ENCODE results near the gene SERHL2. TPM values are rescaled to one million over a fixed set of nuclear protein-coding genes. Genes with fewer than 3 reads are reported as not detected.
"Not testable (repeated sequence)": the region's sequence is repeated elsewhere in the genome, so short reads cannot be mapped to it uniquely, and the experiment has no call there.

SERHL2 gene
- total RNA-seq, 2 experiments from 2014 or later = 0.83 to 0.97 TPM

GRCh38 chr22:42544686-42545085 is 9.1 kb upstream of the SERHL2 start:
- CTCF ChIA-PET = interaction anchor here (0.6 to 3.6 kb wide), 4 partner anchors 12 to 118 kb away, joined by 3 to 15 read pairs (median 4); no protein-coding TSS in a partner anchor
- peaks cover 2% of the 10 kb centered on the region for H3K27me3 Mint-ChIP-seq
- DNase-seq = no peak
- H3K27ac Mint-ChIP-seq = no peak overlapping the region
- no peak overlapping the region for H3K4me3 Mint-ChIP-seq
- peaks cover 2% of the 10 kb centered on the region for H3K4me1 Mint-ChIP-seq
- H3K36me3 Mint-ChIP-seq (ENCODE audit: low read depth) = no peaks in the 10 kb centered on the region
- H3K9me3 Mint-ChIP-seq = no peaks in the 10 kb centered on the region
- POLR2A ChIA-PET = no interaction called here

- peaks cover under 1% of the 10 kb centered on the region for H3K27me3 Mint-ChIP-seq
- CTCF ChIA-PET = interaction anchor here (0.7 to 2.2 kb wide), 4 partner anchors 13 to 627 kb away, joined by 3 to 6 read pairs (median 4); no protein-coding TSS in a partner anchor
- H3K9me3 Mint-ChIP-seq = no peaks in the 10 kb centered on the region
- H3K36me3 Mint-ChIP-seq (ENCODE audit: low read depth) = no peaks in the 10 kb centered on the region
- H3K27ac Mint-ChIP-seq = no peak overlapping the region
- peaks cover 13% of the 10 kb centered on the region for H3K4me1 Mint-ChIP-seq
- no peak overlapping the region for H3K4me3 Mint-ChIP-seq
- POLR2A ChIA-PET = no interaction called here
- no peak for DNase-seq
Measured at GRCh38 chr22:42547562-42547961, 6.2 kb upstream of the SERHL2 start.

GRCh38 chr22:42548126-42548525 is 5.6 kb upstream of the SERHL2 start:
- H3K27ac Mint-ChIP-seq; H3K36me3 Mint-ChIP-seq (ENCODE audit: low read depth); POLR2A ChIA-PET; H3K9me3 Mint-ChIP-seq; H3K27me3 Mint-ChIP-seq; H3K4me3 Mint-ChIP-seq; DNase-seq: not testable (repeated sequence)
- CTCF ChIA-PET = interaction anchor here (0.7 to 2.2 kb wide), 3 partner anchors 14 to 626 kb away, joined by 3 to 6 read pairs (median 4); no protein-coding TSS in a partner anchor
- peaks cover 16% of the 10 kb centered on the region for H3K4me1 Mint-ChIP-seq

GRCh38 chr22:42548597-42549330 is 5.0 kb upstream of the SERHL2 start:
- DNase-seq = no peak
- Mint-ChIP-seq H3K9me3 (no peaks in the 10 kb centered on the region), H3K27me3 (no peaks in the 10 kb centered on the region), H3K36me3 (ENCODE audit: low read depth) (no peaks in the 10 kb centered on the region), H3K4me1 (peaks cover 16% of the 10 kb centered on the region), H3K27ac (peak overlapping the region; percentile 68), H3K4me3 (no peak overlapping the region)
- ChIA-PET POLR2A (no interaction called here), CTCF (interaction anchor here (2.2 kb wide), 1 partner anchor 16 kb away, joined by 6 read pairs; no protein-coding TSS in a partner anchor)

GRCh38 chr22:42549331-42550060 is 4.3 kb upstream of the SERHL2 start:
- POLR2A ChIA-PET = no interaction called here
- Mint-ChIP-seq H3K9me3 (no peaks in the 10 kb centered on the region), H3K27ac (no peak overlapping the region), H3K36me3 (ENCODE audit: low read depth) (no peaks in the 10 kb centered on the region), H3K4me1 (peaks cover 20% of the 10 kb centered on the region), H3K27me3 (no peaks in the 10 kb centered on the region), H3K4me3 (no peak overlapping the region)
- no peak for DNase-seq
- CTCF ChIA-PET = interaction anchor here (1.2 to 2.2 kb wide), 2 partner anchors 11 to 16 kb away, joined by 4 to 6 read pairs; no protein-coding TSS in a partner anchor

GRCh38 chr22:42552294-42552647 is 1.5 kb upstream of the SERHL2 start:
- H3K27me3 Mint-ChIP-seq; DNase-seq; POLR2A ChIA-PET; H3K36me3 Mint-ChIP-seq (ENCODE audit: low read depth); H3K9me3 Mint-ChIP-seq: not testable (repeated sequence)
- peaks cover 20% of the 10 kb centered on the region for H3K4me1 Mint-ChIP-seq
- peak overlapping the region; percentile 54 for H3K4me3 Mint-ChIP-seq
- CTCF ChIA-PET = interaction anchor here (0.7 to 1.3 kb wide), 3 partner anchors 8 to 1910 kb away, joined by 3 read pairs; no protein-coding TSS in a partner anchor
- peak overlapping the region; percentile 77 for H3K27ac Mint-ChIP-seq

- CTCF ChIA-PET = interaction anchor here (1.4 to 1.5 kb wide), 3 partner anchors 8 to 25 kb away, joined by 3 to 5 read pairs (median 4); no protein-coding TSS in a partner anchor
- H3K4me1 Mint-ChIP-seq = no peaks in the 10 kb centered on the region
- POLR2A ChIA-PET = no interaction called here
- no peak overlapping the region for H3K4me3 Mint-ChIP-seq
- DNase-seq = no peak
- H3K27ac Mint-ChIP-seq = no peak overlapping the region
- no peaks in the 10 kb centered on the region for H3K9me3 Mint-ChIP-seq
- no peaks in the 10 kb centered on the region for H3K27me3 Mint-ChIP-seq
- no peaks in the 10 kb centered on the region for H3K36me3 Mint-ChIP-seq (ENCODE audit: low read depth)
Measured at GRCh38 chr22:42560381-42560780, 6.6 kb downstream of the SERHL2 start.

- Mint-ChIP-seq H3K27ac (no peak overlapping the region), H3K9me3 (no peaks in the 10 kb centered on the region), H3K4me1 (no peaks in the 10 kb centered on the region), H3K4me3 (no peak overlapping the region), H3K27me3 (no peaks in the 10 kb centered on the region), H3K36me3 (ENCODE audit: low read depth) (peaks cover 3% of the 10 kb centered on the region)
- DNase-seq = peak; percentile 33
- ChIA-PET CTCF (interaction anchor here (1.4 to 1.5 kb wide), 3 partner anchors 9 to 25 kb away, joined by 3 to 5 read pairs (median 4); no protein-coding TSS in a partner anchor), POLR2A (interaction anchor here (0.5 kb wide), 1 partner anchor 426 kb away, joined by 3 read pairs; no protein-coding TSS in a partner anchor)
Measured at GRCh38 chr22:42560781-42561180, 7.0 kb downstream of the SERHL2 start.

- Mint-ChIP-seq H3K27me3 (no peaks in the 10 kb centered on the region), H3K4me3 (no peak overlapping the region), H3K9me3 (no peaks in the 10 kb centered on the region), H3K27ac (no peak overlapping the region), H3K36me3 (ENCODE audit: low read depth) (peaks cover 3% of the 10 kb centered on the region), H3K4me1 (no peaks in the 10 kb centered on the region)
- no peak for DNase-seq
- CTCF ChIA-PET = no interaction called here
- POLR2A ChIA-PET = no interaction called here
Measured at GRCh38 chr22:42561856-42562255, 8.1 kb downstream of the SERHL2 start.

GRCh38 chr22:42562279-42562678 is 8.5 kb downstream of the SERHL2 start:
- Mint-ChIP-seq H3K36me3 (ENCODE audit: low read depth) (peaks cover 3% of the 10 kb centered on the region), H3K9me3 (no peaks in the 10 kb centered on the region), H3K27ac (no peak overlapping the region), H3K27me3 (no peaks in the 10 kb centered on the region), H3K4me1 (no peaks in the 10 kb centered on the region), H3K4me3 (no peak overlapping the region)
- ChIA-PET POLR2A (no interaction called here), CTCF (interaction anchor here (0.6 kb wide), 1 partner anchor 68 kb away, joined by 5 read pairs; no protein-coding TSS in a partner anchor)
- DNase-seq = no peak

GRCh38 chr22:42562684-42563083 is 8.9 kb downstream of the SERHL2 start:
- H3K27me3 Mint-ChIP-seq = no peaks in the 10 kb centered on the region
- CTCF ChIA-PET = interaction anchor here (0.6 kb wide), 1 partner anchor 68 kb away, joined by 5 read pairs; no protein-coding TSS in a partner anchor
- DNase-seq = no peak
- H3K36me3 Mint-ChIP-seq (ENCODE audit: low read depth) = peaks cover 3% of the 10 kb centered on the region
- POLR2A ChIA-PET = no interaction called here
- no peak overlapping the region for H3K4me3 Mint-ChIP-seq
- H3K27ac Mint-ChIP-seq = no peak overlapping the region
- no peaks in the 10 kb centered on the region for H3K4me1 Mint-ChIP-seq
- no peaks in the 10 kb centered on the region for H3K9me3 Mint-ChIP-seq

- H3K4me1 Mint-ChIP-seq; H3K27ac Mint-ChIP-seq; H3K27me3 Mint-ChIP-seq; H3K4me3 Mint-ChIP-seq; H3K9me3 Mint-ChIP-seq; POLR2A ChIA-PET; DNase-seq; CTCF ChIA-PET; H3K36me3 Mint-ChIP-seq (ENCODE audit: low read depth): not testable (repeated sequence)
Measured at GRCh38 chr22:42563943-42564342, 10.2 kb downstream of the SERHL2 start.

GRCh38 chr22:42564699-42565098 is 10.9 kb downstream of the SERHL2 start:
- Mint-ChIP-seq H3K27ac (no peak overlapping the region), H3K9me3 (no peaks in the 10 kb centered on the region), H3K36me3 (ENCODE audit: low read depth) (peaks cover 3% of the 10 kb centered on the region), H3K27me3 (no peaks in the 10 kb centered on the region), H3K4me1 (no peaks in the 10 kb centered on the region), H3K4me3 (no peak overlapping the region)
- ChIA-PET POLR2A (no interaction called here), CTCF (no interaction called here)
- DNase-seq = no peak

Data from activated CD4-positive, alpha-beta T cell treated with anti-CD3 and anti-CD28 coated beads, Interleukin-2, amount 10 ng/mL, durations not matched to agents 7 days and 5 days (primary cell).